Measurements from ENCODE around the gene DMP1.

Gene DMP1

DNA sequence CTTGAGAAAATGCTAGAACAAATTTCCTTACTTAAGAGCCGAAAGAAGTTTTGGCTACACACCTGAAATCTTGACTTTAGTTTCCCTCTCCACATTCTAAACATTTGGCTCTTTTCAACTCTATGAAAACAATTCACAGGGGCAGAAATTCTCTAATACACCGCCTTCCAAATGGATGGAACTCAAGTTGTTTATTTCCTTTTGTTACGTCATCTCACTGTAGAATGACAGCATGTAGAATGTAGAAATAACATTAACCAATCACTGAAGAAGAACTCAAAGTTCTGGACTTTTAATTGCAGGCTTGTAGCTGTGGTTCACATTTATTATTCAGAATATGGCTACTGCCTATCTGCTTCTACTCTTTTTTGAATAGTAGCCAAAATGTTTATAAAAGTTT is 1.9 kb downstream of the DMP1 start:
- Histone ChIP-seq H3K27ac (no peak overlapping the region), H3K36me3 (ENCODE audit: control insufficient read depth, insufficient read depth, low read length) (no peaks in the 10 kb centered on the region), H3K79me2 (no peaks in the 10 kb centered on the region), H3K4me3 (ENCODE audit: low read depth, low read length) (no peak overlapping the region), H3K9ac (no peak overlapping the region), H3K9me3 (ENCODE audit: control insufficient read depth, low read length) (no peaks in the 10 kb centered on the region), H3K27me3 (ENCODE audit: control insufficient read depth, insufficient read depth, low read length) (no peaks in the 10 kb centered on the region), H3K4me1 (no peaks in the 10 kb centered on the region), H3K4me2 (ENCODE audit: low read length) (no peak overlapping the region), H2AFZ (no peak overlapping the region)
- no peak for TF ChIP-seq CTCF (IDR thresholded peaks at IDR 0.05)

DNA sequence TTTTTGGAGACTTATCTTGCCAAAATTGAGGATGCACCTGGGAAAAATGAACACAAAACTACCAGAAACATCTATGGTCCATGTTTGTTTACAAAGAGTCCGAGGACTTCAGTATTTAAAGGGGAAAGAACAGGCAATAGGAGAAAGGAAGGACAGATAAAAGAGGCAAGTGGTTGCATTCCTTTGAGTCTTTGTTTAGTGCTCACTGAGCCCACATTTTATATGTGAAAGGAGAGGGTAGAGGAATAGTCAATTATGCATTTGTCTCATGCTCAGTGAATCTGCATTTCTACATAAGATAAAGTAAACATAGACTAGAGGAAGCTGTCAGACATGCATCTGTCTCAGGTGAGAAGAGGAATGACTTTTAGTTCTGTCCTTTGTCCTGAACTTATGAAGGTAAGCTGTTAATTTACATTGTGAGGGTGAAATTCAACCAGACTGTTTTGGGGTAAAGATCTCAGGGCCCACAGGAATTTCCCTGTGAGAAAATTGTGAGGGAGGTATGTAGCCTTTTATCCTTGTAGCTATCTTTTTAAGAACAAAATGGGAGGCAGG is 4.5 kb downstream of the DMP1 start:
- Histone ChIP-seq H3K4me2 (ENCODE audit: low read length) (no peak overlapping the region), H3K27ac (no peak overlapping the region), H3K79me2 (no peaks in the 10 kb centered on the region), H3K9me3 (ENCODE audit: control insufficient read depth, low read length) (no peaks in the 10 kb centered on the region), H2AFZ (no peak overlapping the region), H3K27me3 (ENCODE audit: control insufficient read depth, insufficient read depth, low read length) (no peaks in the 10 kb centered on the region), H3K4me3 (ENCODE audit: low read depth, low read length) (no peak overlapping the region), H3K9ac (no peak overlapping the region), H3K36me3 (ENCODE audit: control insufficient read depth, insufficient read depth, low read length) (no peaks in the 10 kb centered on the region), H3K4me1 (no peaks in the 10 kb centered on the region)
- TF ChIP-seq CTCF (IDR thresholded peaks at IDR 0.05) = no peak

DNA sequence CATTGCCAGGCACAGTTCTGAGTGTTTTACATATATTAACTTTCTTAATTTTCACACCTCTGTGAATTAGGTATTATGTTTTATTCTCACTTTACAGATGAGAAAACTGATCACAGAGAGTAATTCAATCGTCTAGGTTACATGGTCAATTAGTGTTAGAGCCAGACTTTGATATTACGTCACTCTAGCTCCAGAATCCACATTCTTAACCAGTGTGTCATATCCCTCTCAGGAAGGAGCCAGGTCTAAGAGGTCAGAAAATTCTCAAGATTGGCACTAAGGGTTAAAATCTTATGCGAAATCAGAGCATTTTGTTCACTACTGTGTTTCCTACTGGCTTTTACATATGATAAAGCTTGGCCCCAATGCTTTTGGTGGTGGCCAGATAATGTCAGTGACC is 7.4 kb downstream of the DMP1 start:
- TF ChIP-seq CTCF (IDR thresholded peaks at IDR 0.05) = no peak
- Histone ChIP-seq H2AFZ (no peak overlapping the region), H3K27me3 (ENCODE audit: control insufficient read depth, insufficient read depth, low read length) (no peaks in the 10 kb centered on the region), H3K4me3 (ENCODE audit: low read depth, low read length) (no peak overlapping the region), H3K9ac (no peak overlapping the region), H3K36me3 (ENCODE audit: control insufficient read depth, insufficient read depth, low read length) (no peaks in the 10 kb centered on the region), H3K4me1 (no peaks in the 10 kb centered on the region), H3K9me3 (ENCODE audit: control insufficient read depth, low read length) (no peaks in the 10 kb centered on the region), H3K4me2 (ENCODE audit: low read length) (no peak overlapping the region), H3K27ac (no peak overlapping the region), H3K79me2 (no peaks in the 10 kb centered on the region)

DNA sequence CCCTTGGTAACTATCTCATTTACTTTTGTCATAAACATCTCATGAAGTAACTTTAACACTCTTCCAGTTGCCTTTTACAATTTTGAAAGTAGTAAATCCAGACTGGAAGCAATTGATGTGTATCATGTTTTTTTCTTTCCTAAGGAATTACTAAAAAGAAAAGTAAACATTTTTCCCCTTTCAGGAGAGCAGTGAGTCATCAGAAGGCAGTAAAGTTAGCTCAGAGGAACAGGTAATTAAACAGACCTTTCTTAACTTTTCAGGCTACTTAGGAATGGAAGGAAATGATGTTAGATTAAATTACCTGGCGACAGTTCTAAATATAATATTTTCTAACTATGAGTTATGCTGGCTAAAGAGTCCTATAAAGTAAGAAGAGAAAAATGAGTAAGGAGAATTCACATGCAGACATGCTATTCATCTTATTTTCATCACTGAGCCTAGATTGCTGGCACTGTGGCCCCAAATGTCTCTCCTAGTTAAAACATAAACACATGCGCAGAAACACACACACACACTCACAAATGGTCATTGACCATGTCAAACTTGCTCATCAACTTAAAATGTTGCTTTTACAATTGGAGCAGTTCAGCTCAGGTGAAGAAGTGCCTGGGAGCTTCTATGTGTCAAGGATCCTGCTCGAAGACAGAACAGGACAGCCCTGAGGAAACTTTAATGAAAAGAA is 9.3 kb downstream of the DMP1 start:
- Histone ChIP-seq H2AFZ (no peak overlapping the region), H3K9ac (no peak overlapping the region), H3K4me3 (ENCODE audit: low read depth, low read length) (no peak overlapping the region), H3K9me3 (ENCODE audit: control insufficient read depth, low read length) (no peaks in the 10 kb centered on the region), H3K27ac (no peak overlapping the region), H3K79me2 (no peaks in the 10 kb centered on the region), H3K4me1 (no peaks in the 10 kb centered on the region), H3K27me3 (ENCODE audit: control insufficient read depth, insufficient read depth, low read length) (no peaks in the 10 kb centered on the region), H3K4me2 (ENCODE audit: low read length) (no peak overlapping the region), H3K36me3 (ENCODE audit: control insufficient read depth, insufficient read depth, low read length) (no peaks in the 10 kb centered on the region)
- TF ChIP-seq CTCF (IDR thresholded peaks at IDR 0.05) = no peak

- H3K27ac ChIP-seq = no peak overlapping the region
- H3K4me1 ChIP-seq = no peaks in the 10 kb centered on the region
- H3K9ac ChIP-seq = no peak overlapping the region
- no peak overlapping the region for H3K4me2 ChIP-seq (ENCODE audit: low read length)
- no peak overlapping the region for H2AFZ ChIP-seq
- H3K9me3 ChIP-seq (ENCODE audit: control insufficient read depth, low read length) = no peaks in the 10 kb centered on the region
- H3K79me2 ChIP-seq = no peaks in the 10 kb centered on the region
- no peak for TF ChIP-seq CTCF (IDR thresholded peaks at IDR 0.05)
- no peak overlapping the region for H3K4me3 ChIP-seq (ENCODE audit: low read depth, low read length)
- no peaks in the 10 kb centered on the region for H3K27me3 ChIP-seq (ENCODE audit: control insufficient read depth, insufficient read depth, low read length)
- no peaks in the 10 kb centered on the region for H3K36me3 ChIP-seq (ENCODE audit: control insufficient read depth, insufficient read depth, low read length)
These were observed 12.8 kb downstream of the DMP1 start for GRCh38 chr4:87662871-87663270.
